ENCODE data around the gene KIF6.

KIF6 gene

DNA sequence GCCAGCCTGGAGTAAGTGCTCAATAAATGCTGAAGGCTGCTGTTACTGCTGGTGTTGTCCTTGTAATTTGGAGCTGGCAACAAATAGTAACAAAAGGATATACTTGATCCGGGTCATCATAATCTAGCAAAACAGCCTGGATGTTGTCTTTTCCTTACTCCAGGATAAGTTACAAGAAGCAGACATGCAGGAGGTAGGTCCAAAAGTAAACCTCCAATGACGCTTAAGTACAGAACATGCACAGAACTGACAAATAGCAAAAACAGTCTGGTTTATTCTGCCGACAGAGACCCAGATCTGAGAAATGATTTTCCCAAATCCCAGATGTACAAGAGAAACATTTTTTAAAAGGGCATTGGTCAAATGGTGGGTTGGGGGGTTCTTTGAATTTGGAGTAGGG is 309.7 kb downstream of the KIF6 start:
- no peaks in the 10 kb centered on the region for H3K9me2 ChIP-seq (ENCODE audit: low read depth, low read length)
- H3K4me2 ChIP-seq (ENCODE audit: low read length) = no peak overlapping the region
- H3K27me3 ChIP-seq (ENCODE audit: insufficient read depth, low read length) = no peaks in the 10 kb centered on the region
- H2AFZ ChIP-seq (ENCODE audit: low read length) = no peak overlapping the region
- no peaks in the 10 kb centered on the region for H3K4me1 ChIP-seq (ENCODE audit: insufficient read depth, low read length, severe bottlenecking)
- no peaks in the 10 kb centered on the region for H3K79me2 ChIP-seq (ENCODE audit: insufficient read depth, low read length)
- TF ChIP-seq, protein P1, sequence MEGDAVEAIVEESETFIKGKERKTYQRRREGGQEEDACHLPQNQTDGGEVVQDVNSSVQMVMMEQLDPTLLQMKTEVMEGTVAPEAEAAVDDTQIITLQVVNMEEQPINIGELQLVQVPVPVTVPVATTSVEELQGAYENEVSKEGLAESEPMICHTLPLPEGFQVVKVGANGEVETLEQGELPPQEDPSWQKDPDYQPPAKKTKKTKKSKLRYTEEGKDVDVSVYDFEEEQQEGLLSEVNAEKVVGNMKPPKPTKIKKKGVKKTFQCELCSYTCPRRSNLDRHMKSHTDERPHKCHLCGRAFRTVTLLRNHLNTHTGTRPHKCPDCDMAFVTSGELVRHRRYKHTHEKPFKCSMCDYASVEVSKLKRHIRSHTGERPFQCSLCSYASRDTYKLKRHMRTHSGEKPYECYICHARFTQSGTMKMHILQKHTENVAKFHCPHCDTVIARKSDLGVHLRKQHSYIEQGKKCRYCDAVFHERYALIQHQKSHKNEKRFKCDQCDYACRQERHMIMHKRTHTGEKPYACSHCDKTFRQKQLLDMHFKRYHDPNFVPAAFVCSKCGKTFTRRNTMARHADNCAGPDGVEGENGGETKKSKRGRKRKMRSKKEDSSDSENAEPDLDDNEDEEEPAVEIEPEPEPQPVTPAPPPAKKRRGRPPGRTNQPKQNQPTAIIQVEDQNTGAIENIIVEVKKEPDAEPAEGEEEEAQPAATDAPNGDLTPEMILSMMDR (IDR thresholded peaks at IDR 0.05; ENCODE audit: low read length) = no peak
- TF ChIP-seq EZH2 (IDR thresholded peaks at IDR 0.05; ENCODE audit: borderline replicate concordance, low read length) = no peak
- no peaks in the 10 kb centered on the region for H3F3A ChIP-seq (ENCODE audit: insufficient read depth, low read length)
- no peak overlapping the region for H3K4me3 ChIP-seq (ENCODE audit: low read depth, low read length, poor library complexity, severe bottlenecking)
- no peaks in the 10 kb centered on the region for H4K20me1 ChIP-seq (ENCODE audit: insufficient read depth, low read length)
- H3K27ac ChIP-seq (ENCODE audit: low read depth, low read length, poor library complexity, severe bottlenecking) = no peak overlapping the region
- H3K9ac ChIP-seq (ENCODE audit: low read length) = no peak overlapping the region
- no peaks in the 10 kb centered on the region for H3K36me3 ChIP-seq (ENCODE audit: insufficient read depth, low read length)
- no peaks in the 10 kb centered on the region for H3K9me3 ChIP-seq (ENCODE audit: low read length)

DNA sequence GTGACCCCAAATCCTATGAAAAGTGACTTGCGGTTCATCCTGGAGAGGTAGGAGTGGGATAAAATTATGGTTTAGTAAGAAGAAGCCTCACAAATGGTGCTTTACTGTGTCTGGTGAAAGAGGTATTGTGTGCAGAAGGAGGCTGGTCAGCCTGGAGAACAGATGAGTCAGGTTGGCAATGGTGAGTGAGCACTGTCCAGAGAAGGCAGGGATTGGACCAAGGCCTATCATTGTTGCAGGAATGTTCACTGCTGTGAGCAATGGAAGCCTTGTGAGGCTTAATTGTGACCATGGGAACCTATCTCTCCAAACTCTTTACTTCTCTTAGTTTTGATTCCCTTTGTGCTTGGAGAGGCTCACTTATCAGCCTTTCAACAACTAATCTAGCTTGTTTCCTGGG is 313.7 kb downstream of the KIF6 start:
- Histone ChIP-seq H3F3A (ENCODE audit: insufficient read depth, low read length) (no peaks in the 10 kb centered on the region), H3K9ac (ENCODE audit: low read length) (no peak overlapping the region), H2AFZ (ENCODE audit: low read length) (no peak overlapping the region), H4K20me1 (ENCODE audit: insufficient read depth, low read length) (no peaks in the 10 kb centered on the region), H3K4me2 (ENCODE audit: low read length) (no peak overlapping the region), H3K79me2 (ENCODE audit: insufficient read depth, low read length) (no peaks in the 10 kb centered on the region), H3K27ac (ENCODE audit: low read depth, low read length, poor library complexity, severe bottlenecking) (no peak overlapping the region), H3K9me2 (ENCODE audit: low read depth, low read length) (no peaks in the 10 kb centered on the region), H3K36me3 (ENCODE audit: insufficient read depth, low read length) (no peaks in the 10 kb centered on the region), H3K27me3 (ENCODE audit: insufficient read depth, low read length) (no peaks in the 10 kb centered on the region), H3K9me3 (ENCODE audit: low read length) (no peaks in the 10 kb centered on the region), H3K4me1 (ENCODE audit: insufficient read depth, low read length, severe bottlenecking) (no peaks in the 10 kb centered on the region), H3K4me3 (ENCODE audit: low read depth, low read length, poor library complexity, severe bottlenecking) (no peak overlapping the region)
- TF ChIP-seq, protein P1 (IDR thresholded peaks at IDR 0.05; ENCODE audit: low read length) = no peak
- no peak for TF ChIP-seq EZH2 (IDR thresholded peaks at IDR 0.05; ENCODE audit: borderline replicate concordance, low read length)

DNA sequence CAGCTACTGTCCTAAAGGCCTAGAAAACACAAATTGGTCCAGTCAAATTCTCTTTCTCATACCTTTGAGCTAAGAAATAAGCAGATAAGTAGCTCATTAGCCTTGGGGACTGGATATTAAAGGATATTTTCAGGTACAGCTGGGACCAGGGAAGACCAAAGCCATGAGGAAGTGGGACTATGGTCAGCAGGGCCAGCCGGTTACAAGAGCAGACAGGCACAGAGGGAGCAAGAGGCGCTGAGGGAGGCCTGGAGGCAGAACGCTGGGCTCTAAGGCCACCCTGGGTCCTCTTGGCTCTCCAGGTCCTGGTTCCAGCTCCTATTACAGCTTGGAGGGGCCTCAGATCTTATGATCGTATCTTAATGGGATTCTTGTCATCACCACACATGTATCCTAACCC is 314.2 kb downstream of the KIF6 start:
- H4K20me1 ChIP-seq (ENCODE audit: insufficient read depth, low read length) = no peaks in the 10 kb centered on the region
- no peak overlapping the region for H3K4me2 ChIP-seq (ENCODE audit: low read length)
- H3F3A ChIP-seq (ENCODE audit: insufficient read depth, low read length) = no peaks in the 10 kb centered on the region
- H2AFZ ChIP-seq (ENCODE audit: low read length) = no peak overlapping the region
- H3K27ac ChIP-seq (ENCODE audit: low read depth, low read length, poor library complexity, severe bottlenecking) = no peak overlapping the region
- H3K9ac ChIP-seq (ENCODE audit: low read length) = no peak overlapping the region
- H3K9me3 ChIP-seq (ENCODE audit: low read length) = no peaks in the 10 kb centered on the region
- no peaks in the 10 kb centered on the region for H3K9me2 ChIP-seq (ENCODE audit: low read depth, low read length)
- TF ChIP-seq, protein P1 (IDR thresholded peaks at IDR 0.05; ENCODE audit: low read length) = no peak
- TF ChIP-seq EZH2 (IDR thresholded peaks at IDR 0.05; ENCODE audit: borderline replicate concordance, low read length) = no peak
- H3K36me3 ChIP-seq (ENCODE audit: insufficient read depth, low read length) = no peaks in the 10 kb centered on the region
- no peaks in the 10 kb centered on the region for H3K27me3 ChIP-seq (ENCODE audit: insufficient read depth, low read length)
- no peak overlapping the region for H3K4me3 ChIP-seq (ENCODE audit: low read depth, low read length, poor library complexity, severe bottlenecking)
- no peaks in the 10 kb centered on the region for H3K4me1 ChIP-seq (ENCODE audit: insufficient read depth, low read length, severe bottlenecking)
- no peaks in the 10 kb centered on the region for H3K79me2 ChIP-seq (ENCODE audit: insufficient read depth, low read length)

All from OCI-LY1 (cell line).